ENCODE measurements around the gene ATP23. TPM values are rescaled to one million over a fixed set of nuclear protein-coding genes. Genes with fewer than 3 reads are reported as not detected.

The ATP23 gene
- total RNA-seq, 4 donors from 2014 or later = 5.9 to 29.2 (median 12.5) TPM; not detected in 1

DNA sequence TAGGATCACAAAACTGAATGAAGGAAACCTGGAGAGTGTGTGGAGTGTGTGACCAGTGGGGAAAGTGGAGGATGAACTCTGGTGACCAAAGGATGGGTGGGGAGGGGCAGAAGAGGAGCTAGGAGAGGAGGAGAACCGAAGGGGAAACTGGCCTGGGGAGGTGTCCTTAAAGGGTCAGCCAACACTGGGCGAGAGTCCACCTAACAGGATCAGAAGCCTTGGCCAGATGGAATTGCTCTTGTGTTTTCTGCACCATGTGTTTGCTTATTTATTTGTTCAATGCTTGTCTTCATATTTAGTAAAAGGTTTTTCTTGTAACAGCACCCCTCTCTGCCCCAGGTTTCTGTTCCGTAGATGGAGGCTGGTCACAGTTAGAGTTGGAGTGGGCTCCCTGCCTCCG is 34.5 kb upstream of the ATP23 start:
- TF ChIP-seq POLR2A (IDR thresholded peaks at IDR 0.05) = no peak
- TF ChIP-seq, protein P1, sequence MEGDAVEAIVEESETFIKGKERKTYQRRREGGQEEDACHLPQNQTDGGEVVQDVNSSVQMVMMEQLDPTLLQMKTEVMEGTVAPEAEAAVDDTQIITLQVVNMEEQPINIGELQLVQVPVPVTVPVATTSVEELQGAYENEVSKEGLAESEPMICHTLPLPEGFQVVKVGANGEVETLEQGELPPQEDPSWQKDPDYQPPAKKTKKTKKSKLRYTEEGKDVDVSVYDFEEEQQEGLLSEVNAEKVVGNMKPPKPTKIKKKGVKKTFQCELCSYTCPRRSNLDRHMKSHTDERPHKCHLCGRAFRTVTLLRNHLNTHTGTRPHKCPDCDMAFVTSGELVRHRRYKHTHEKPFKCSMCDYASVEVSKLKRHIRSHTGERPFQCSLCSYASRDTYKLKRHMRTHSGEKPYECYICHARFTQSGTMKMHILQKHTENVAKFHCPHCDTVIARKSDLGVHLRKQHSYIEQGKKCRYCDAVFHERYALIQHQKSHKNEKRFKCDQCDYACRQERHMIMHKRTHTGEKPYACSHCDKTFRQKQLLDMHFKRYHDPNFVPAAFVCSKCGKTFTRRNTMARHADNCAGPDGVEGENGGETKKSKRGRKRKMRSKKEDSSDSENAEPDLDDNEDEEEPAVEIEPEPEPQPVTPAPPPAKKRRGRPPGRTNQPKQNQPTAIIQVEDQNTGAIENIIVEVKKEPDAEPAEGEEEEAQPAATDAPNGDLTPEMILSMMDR (IDR thresholded peaks at IDR 0.05) = no peak
- Histone ChIP-seq H3K36me3 (no peaks in the 10 kb centered on the region), H3K27me3 (no peaks in the 10 kb centered on the region), H3K27ac (no peak overlapping the region), H3K9me3 (no peaks in the 10 kb centered on the region), H3K4me1 (peaks cover 0 to 3% (median 0%) of the 10 kb centered on the region in 4 donors), H3K4me3 (no peak overlapping the region)
- DNase-seq = no peak

DNA sequence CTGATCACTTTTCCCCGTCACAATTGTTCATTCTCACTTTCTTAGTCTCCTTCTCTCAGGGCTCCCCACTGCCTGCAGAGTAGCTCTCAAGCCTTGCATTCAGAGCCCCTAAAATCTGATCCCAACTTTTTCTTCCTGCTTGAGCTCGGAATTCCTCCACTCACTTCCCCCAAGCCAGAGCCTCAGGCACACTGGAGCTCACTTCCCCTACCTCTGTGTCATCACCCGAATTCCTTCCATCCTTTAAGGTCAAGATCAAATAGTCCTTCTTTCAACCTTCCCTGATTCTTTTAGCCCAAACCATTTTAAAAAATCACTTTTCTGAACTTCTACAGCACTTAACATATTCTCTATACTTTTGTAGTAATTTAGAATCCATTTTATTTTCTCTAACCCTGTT is 34.1 kb upstream of the ATP23 start:
- Histone ChIP-seq H3K27me3 (no peaks in the 10 kb centered on the region), H3K9me3 (no peaks in the 10 kb centered on the region), H3K4me3 (no peak overlapping the region), H3K36me3 (no peaks in the 10 kb centered on the region), H3K27ac (no peak overlapping the region), H3K4me1 (peaks cover 0 to 3% (median 0%) of the 10 kb centered on the region in 4 donors)
- TF ChIP-seq, protein P1 (IDR thresholded peaks at IDR 0.05) = no peak
- TF ChIP-seq POLR2A (IDR thresholded peaks at IDR 0.05) = no peak
- DNase-seq = no peak

DNA sequence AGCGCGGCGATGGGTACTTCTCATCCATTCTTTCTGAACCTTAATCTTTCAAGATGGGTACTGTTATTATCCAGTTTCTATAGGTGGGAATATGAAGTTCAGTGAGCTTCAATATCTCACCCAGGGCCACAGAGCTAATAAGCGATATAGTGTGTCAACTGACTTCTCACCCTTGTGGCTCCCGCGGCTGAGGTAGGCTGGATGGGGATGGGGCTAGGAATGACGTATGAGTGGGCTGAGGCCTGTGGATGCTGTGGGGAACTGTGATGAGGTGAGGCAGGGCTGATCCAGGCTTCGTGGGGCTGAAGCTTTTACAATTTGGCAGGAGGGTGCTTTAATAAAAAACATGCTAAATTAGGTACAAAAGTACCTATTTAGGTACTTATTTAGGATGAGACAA is 32.9 kb upstream of the ATP23 start:
- Histone ChIP-seq H3K27ac (no peak overlapping the region), H3K36me3 (no peaks in the 10 kb centered on the region), H3K4me1 (peaks cover 0 to 3% (median 0%) of the 10 kb centered on the region in 4 donors), H3K4me3 (no peak overlapping the region), H3K27me3 (no peaks in the 10 kb centered on the region), H3K9me3 (no peaks in the 10 kb centered on the region)
- TF ChIP-seq, protein P1 (IDR thresholded peaks at IDR 0.05) = no peak
- TF ChIP-seq POLR2A (IDR thresholded peaks at IDR 0.05) = no peak
- no peak for DNase-seq

DNA sequence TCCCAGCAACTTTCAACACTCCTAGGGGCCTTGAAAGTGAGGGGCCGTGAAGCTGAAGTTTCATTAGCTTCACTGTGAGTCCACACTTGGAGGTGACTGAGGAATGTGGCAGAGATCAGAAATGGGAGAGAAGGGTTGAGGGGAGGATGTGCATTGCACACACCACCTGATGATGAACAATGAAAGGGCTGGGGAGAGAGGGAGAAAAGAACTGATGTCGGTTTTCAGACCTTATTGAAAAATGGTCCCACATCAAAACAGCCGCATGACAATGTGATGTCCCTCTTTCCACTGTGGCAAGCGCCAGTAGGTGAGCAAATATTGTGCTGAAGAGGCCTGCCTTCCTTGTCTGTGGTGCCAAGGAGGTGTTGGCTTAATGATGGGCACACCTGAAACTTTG is 32.3 kb upstream of the ATP23 start:
- H3K4me3 ChIP-seq = no peak overlapping the region
- no peak for DNase-seq
- H3K27ac ChIP-seq = no peak overlapping the region
- TF ChIP-seq, protein P1 (IDR thresholded peaks at IDR 0.05) = no peak
- TF ChIP-seq POLR2A (IDR thresholded peaks at IDR 0.05) = no peak
- H3K36me3 ChIP-seq = no peaks in the 10 kb centered on the region
- peaks cover 0 to 3% (median 0%) of the 10 kb centered on the region in 4 donors for H3K4me1 ChIP-seq
- H3K27me3 ChIP-seq = no peaks in the 10 kb centered on the region
- H3K9me3 ChIP-seq = no peaks in the 10 kb centered on the region

DNA sequence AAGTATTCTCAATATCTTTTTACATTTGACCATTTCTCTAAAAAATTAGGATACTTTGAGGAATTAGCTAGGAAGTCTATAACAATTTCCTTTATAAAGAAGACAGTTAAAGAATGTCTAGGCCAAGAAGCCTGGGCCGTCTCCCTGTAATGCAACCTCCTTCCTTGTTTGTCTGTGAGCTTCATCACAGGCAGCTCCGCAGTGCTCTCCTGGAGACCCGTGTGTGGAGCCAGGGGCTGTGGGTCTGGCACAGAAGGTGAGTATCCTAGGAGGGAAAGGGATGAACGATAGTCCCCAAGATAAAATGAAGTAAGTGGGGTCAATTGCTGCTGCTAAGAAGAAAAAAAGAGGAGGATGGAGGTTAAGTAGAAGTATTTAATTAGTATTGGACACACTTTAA is 31.8 kb upstream of the ATP23 start:
- Histone ChIP-seq H3K4me3 (no peak overlapping the region), H3K27me3 (no peaks in the 10 kb centered on the region), H3K36me3 (no peaks in the 10 kb centered on the region), H3K4me1 (peaks cover 0 to 3% (median 0%) of the 10 kb centered on the region in 4 donors), H3K9me3 (no peaks in the 10 kb centered on the region), H3K27ac (no peak overlapping the region)
- no peak for DNase-seq
- TF ChIP-seq POLR2A (IDR thresholded peaks at IDR 0.05) = no peak
- TF ChIP-seq, protein P1 (IDR thresholded peaks at IDR 0.05) = no peak

DNA sequence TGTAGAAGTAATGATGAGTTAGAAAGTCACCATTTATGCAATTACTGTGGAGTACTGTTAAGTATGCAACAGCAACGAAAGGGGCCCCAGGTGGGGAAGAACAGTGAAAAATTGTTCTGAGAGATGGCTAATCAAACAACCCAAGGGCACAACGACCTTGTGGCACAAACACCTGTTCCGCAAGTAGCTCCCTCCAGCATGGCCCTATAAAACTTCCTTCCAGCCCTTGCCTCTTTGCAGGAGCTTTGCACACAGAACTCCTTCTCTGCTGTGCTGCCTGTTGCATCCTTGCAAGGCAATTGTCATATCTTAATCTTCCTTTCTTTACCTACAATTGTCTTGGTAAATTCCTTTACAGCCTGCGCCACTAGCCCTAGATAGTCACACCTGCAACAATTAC is 23.2 kb upstream of the ATP23 start:
- no peak for DNase-seq
- TF ChIP-seq, protein P1 (IDR thresholded peaks at IDR 0.05) = no peak
- TF ChIP-seq POLR2A (IDR thresholded peaks at IDR 0.05) = no peak
- H3K4me3 ChIP-seq = no peak overlapping the region
- H3K4me1 ChIP-seq = no peaks in the 10 kb centered on the region
- no peak overlapping the region for H3K27ac ChIP-seq
- H3K9me3 ChIP-seq = no peaks in the 10 kb centered on the region
- H3K36me3 ChIP-seq = no peaks in the 10 kb centered on the region
- H3K27me3 ChIP-seq = no peaks in the 10 kb centered on the region
